C4-2B (cell line): ENCODE data around the gene AQP9.
"Not testable (repeated sequence)": the region's sequence is repeated elsewhere in the genome, so short reads cannot be mapped to it uniquely, and the experiment has no call there.

Experiments
- H3K27ac ChIP-seq: fragments of 450-650 bp; 2 replicates; pipeline ENCODE4 v1.5.1; 2017
- ZFX ChIP-seq: fragments of 450-650 bp; IDR thresholded peaks from 2 replicates; pipeline ENCODE4 v1.6.1; 2017
- TF ChIP-seq, protein P1 (sequence below): fragments of 450-650 bp; conservative IDR thresholded peaks from 2 replicates; pipeline ENCODE4 v1.5.1; 2017; ENCODE audit warnings: mild to moderate bottlenecking

The AQP9 gene

DNA sequence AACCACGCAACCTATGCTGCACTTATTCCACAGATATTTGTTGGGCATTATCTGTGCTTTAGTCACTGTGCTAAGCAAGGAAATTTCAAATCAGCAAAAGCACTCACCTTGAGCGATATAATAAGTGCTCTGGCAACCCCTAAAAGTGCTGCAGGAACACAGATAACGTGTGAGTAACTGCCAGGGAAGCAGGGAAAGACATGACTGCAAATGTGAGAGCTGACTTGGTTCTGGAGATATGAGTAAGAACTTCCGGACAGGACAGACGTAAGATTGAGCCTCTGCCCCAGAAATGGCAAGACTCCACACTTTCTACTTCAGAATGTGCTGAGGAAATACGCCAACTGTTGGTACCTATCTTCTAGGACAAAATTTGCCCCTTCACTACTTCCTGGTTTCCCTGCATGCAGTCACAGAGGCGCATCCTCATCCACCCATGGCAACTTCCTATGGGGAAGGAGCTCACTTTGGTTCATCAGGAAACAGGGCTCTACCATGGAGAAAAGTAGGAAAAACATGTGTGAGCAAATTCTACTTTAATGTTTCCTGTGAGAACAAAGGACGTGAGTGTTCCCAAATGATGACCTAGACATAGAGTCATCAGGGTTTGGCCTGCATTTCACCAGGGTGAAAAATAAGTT is 41.7 kb downstream of the AQP9 start:
- TF ChIP-seq, protein P1, sequence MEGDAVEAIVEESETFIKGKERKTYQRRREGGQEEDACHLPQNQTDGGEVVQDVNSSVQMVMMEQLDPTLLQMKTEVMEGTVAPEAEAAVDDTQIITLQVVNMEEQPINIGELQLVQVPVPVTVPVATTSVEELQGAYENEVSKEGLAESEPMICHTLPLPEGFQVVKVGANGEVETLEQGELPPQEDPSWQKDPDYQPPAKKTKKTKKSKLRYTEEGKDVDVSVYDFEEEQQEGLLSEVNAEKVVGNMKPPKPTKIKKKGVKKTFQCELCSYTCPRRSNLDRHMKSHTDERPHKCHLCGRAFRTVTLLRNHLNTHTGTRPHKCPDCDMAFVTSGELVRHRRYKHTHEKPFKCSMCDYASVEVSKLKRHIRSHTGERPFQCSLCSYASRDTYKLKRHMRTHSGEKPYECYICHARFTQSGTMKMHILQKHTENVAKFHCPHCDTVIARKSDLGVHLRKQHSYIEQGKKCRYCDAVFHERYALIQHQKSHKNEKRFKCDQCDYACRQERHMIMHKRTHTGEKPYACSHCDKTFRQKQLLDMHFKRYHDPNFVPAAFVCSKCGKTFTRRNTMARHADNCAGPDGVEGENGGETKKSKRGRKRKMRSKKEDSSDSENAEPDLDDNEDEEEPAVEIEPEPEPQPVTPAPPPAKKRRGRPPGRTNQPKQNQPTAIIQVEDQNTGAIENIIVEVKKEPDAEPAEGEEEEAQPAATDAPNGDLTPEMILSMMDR, result no peak
- no peak for TF ChIP-seq ZFX

DNA sequence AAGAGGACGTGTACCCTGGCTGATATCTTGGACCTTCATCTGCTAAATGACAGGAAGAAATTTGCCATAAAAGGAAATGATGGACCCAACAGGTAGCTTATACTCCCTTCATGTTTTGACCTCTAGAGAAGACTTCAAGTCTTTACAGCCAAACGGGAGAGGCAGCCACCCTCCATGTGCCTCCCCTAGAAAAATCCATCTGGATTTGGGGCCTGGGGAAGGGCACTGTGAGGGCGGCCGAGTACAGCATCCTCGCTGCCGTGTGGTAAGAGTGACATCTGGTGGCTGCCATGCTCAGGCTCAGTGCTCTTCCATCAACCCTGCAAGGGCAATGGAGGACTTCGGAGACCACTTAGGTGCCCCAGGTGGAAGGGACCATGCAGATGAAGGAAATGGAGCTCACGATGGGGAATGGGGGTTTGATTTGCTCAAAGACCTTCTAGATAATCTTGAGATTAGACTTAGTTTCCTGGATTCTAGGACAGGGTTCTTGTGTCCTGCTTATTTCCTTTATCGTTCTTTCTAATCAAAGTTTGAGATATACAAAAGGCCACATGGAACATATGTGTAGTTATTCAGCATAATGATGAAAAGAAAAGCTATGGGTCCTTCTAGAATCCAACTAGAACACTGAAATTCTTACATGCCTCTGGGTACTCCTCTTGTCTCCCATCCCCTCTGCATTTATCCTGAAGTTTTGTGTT is 44.4 kb downstream of the AQP9 start:
- H3K27ac ChIP-seq, result no peak overlapping the region
- TF ChIP-seq ZFX, result no peak
- TF ChIP-seq, protein P1, result peak; percentile 95

More for the DNA sequence above, 41.7 kb downstream of the AQP9 start:
- H3K27ac ChIP-seq, result no peak overlapping the region

DNA sequence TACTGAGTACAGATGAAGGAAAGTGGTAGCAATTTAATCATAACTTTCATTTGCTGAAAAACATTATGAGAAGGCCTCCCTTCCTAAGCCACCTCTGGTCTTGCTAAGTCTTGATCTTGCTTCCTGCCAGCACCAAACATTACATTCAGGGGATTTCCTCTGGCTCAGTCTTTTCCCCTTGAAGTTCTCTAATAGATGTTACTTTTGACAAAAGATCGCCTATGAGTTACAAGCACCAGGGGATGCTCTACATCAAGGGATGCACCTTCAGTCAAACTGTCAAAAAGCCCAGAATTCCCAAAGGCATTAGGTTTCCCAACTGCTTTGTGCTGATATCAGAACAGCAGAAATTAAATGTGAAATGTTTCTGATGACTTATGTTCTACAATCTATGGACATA is 47.3 kb downstream of the AQP9 start:
- no peak for TF ChIP-seq ZFX
- TF ChIP-seq, protein P1, result 0 out of 2 replicates have a peak, but pooled peaks have one; percentile 13
- no peak overlapping the region for H3K27ac ChIP-seq

DNA sequence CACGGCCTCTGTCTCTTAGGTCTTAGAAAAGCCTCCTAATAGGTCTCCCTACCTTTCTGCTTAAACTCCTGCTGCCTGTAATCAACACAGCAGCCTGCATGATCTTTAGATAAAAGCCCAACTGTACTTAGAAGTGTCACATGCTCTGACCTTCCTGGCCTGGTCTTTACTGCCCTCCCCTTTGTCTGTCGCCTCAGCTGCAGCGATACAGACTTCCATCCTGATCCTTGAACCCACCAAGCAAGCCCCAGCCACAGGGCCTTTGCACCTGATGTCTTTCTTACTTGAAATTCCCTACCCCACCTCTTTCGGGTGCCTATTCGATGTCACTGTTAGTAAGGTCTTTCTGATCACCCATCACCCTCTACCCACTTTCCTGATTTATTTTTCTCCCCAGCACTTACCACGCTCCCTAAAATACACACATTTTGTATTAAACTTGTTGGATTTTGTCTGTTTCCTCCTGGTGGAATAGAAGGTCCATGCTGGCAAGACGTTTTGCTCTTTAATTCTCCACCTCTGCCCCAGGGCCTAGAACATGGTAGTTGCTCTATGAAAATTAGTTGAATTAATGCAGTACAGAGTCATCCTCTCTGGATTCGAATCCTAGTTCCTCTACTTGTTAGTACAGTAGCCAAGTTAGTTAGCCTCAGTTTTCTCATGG is 51.1 kb downstream of the AQP9 start:
- no peak overlapping the region for H3K27ac ChIP-seq
- TF ChIP-seq ZFX, result no peak
- TF ChIP-seq, protein P1, result no peak

DNA sequence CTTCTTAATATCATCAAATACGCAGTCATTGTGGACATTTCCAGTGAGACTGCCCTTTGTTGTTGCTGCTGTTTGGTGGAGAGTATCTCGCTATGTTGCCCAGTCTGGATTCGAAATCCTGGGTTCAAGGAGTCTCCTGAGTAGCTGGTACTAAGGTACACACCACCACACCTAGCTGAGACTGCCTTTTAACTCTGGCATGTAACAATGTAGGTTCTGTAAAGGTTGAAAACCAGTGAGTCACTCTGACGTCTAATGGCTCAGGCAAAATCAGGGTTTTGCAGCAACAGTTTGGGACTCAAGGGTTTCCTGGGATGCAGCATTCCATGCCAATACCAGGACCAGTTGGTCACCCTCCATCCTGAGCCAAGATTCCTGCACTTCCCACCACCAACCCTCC is 52.2 kb downstream of the AQP9 start:
- no peak for TF ChIP-seq ZFX
- TF ChIP-seq, protein P1, result no peak
- no peak overlapping the region for H3K27ac ChIP-seq

DNA sequence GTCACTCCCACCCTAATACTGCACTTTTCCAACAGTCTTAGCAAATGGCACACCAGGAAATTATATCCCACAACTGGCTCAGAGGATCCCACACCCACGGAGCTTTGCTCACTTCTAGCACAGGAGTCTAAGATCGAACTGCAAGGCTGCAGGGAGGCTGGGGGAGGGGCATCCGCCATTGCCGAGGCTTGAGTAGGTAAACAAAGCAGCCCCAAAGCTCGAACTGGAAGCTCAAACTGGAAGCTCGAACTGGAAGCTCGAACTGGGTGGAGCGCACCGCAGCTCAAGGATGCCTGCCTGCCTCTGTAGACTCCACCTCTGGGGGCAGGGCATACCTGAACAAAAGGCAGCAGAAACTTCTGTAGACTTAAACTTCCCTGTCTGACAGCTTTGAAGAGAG is 55.5 kb downstream of the AQP9 start:
- H3K27ac ChIP-seq, result not testable (repeated sequence)

DNA sequence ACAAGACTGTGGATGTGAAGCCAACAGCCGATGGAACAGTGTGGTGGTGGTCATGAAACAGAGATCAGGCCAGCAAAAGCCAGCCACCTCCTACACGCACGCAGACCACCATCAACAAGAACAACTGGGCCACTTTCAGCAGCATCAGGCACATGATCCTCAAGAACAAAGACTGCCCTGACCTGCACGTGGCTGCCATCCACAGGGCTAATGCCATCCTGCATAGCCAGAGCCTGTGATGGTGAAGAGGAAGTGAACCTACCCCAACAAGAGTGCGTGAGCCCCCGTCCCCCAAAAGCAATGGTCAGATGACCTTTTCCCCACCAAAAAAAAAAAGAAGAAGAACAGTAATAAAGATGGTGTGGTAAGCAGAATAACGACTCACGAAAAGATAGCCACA is 62.6 kb downstream of the AQP9 start:
- TF ChIP-seq ZFX, result no peak
- TF ChIP-seq, protein P1, result no peak
- no peak overlapping the region for H3K27ac ChIP-seq
